ENCODE measurements around the gene TTC24.
"Not testable (repeated sequence)": the region's sequence is repeated elsewhere in the genome, so short reads cannot be mapped to it uniquely, and the experiment has no call there.

The TTC24 gene

GRCh38 chr1:156582388-156583017, 3.0 kb downstream of the TTC24 start:
- no peak for TF ChIP-seq CTCF (IDR thresholded peaks at IDR 0.05; ENCODE audit: low read depth, low read length, missing control alignments)
- no peak overlapping the region for H3K4me3 ChIP-seq (ENCODE audit: low read depth, low read length)
- no peak for DNase-seq (ENCODE audit: low read depth)
- in situ Hi-C loops (cut with HindIII; ENCODE audit: low sequenced_read_pairs) = no loop called here

GRCh38 chr1:156583821-156584622, 4.5 kb downstream of the TTC24 start:
- DNase-seq (ENCODE audit: low read depth) = peak; percentile 76
- TF ChIP-seq CTCF (IDR thresholded peaks at IDR 0.05; ENCODE audit: low read depth, low read length, missing control alignments) = peak; percentile 92
- in situ Hi-C loops (cut with HindIII; ENCODE audit: low sequenced_read_pairs) = no loop called here
- no peak overlapping the region for H3K4me3 ChIP-seq (ENCODE audit: low read depth, low read length)

DNA sequence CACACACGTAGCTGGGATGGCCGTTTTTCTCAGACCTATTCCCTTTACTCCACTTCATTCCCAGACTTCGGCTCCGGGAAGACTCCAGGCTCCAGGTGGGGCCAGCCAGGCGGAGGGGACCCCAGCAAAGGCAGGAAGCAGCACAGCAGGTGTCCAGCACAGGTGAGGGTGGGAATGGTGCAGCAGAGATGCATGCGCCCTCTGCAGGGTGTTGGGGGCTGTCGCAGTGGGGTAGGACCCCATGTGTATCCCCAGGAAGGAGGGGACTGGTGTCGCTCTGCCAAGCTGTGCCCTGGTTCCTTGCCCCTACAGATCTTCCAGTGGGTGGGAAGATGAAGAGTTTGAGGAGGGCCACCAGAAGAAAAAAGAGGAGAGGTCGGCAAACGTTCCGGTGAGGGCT, 5.3 kb downstream of the TTC24 start:
- in situ Hi-C loops (cut with HindIII; ENCODE audit: low sequenced_read_pairs) = no loop called here
- DNase-seq (ENCODE audit: low read depth) = no peak
- H3K4me3 ChIP-seq (ENCODE audit: low read depth, low read length) = no peak overlapping the region
- TF ChIP-seq CTCF (IDR thresholded peaks at IDR 0.05; ENCODE audit: low read depth, low read length, missing control alignments) = peak; percentile 27

DNA sequence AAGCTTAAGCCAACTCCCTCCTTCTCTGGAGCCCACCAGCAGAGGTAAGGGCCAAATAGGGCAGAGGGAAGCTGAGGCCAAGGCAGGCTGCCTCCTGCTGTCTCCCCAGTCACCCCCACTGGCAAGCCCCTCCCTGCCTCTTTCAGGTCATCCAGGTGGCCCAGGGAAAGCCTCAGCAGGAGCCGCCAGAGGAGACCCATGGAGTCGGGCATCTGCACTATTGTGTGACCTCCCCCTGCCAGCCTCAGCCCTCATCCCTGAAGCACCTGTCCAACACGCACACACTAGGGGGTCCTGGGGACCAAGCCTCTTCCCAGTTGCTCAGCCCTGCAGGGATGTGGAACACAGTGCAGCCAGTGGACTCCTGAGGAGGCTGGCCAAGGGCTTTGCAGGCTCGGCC, 6.8 kb downstream of the TTC24 start:
- DNase-seq (ENCODE audit: low read depth) = no peak
- no peak overlapping the region for H3K4me3 ChIP-seq (ENCODE audit: low read depth, low read length)
- TF ChIP-seq CTCF (IDR thresholded peaks at IDR 0.05; ENCODE audit: low read depth, low read length, missing control alignments) = no peak
- in situ Hi-C loops (cut with HindIII; ENCODE audit: low sequenced_read_pairs) = no loop called here

GRCh38 chr1:156586892-156587477, 7.5 kb downstream of the TTC24 start:
- no peak overlapping the region for H3K4me3 ChIP-seq (ENCODE audit: low read depth, low read length)
- in situ Hi-C loops (cut with HindIII; ENCODE audit: low sequenced_read_pairs) = no loop called here
- no peak for DNase-seq (ENCODE audit: low read depth)
- no peak for TF ChIP-seq CTCF (IDR thresholded peaks at IDR 0.05; ENCODE audit: low read depth, low read length, missing control alignments)

DNA sequence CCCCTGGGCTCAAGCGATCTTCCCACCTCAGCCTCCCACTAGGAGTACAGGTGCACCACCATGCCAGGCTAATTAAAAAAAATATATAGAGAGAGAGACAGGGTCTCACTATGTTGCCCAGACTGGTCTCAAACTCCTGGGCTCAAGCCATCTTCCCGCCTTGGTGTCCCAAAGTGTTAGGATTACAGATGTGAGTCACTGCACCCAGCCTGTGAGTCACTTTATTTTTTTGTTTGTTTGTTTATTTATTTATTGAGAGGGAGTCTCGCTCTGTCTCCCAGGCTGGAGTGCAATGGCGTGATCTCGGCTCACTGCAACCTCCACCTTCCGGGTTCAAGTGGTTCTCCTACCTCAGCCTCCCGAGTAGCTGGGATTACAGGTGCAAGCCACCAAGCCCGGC, 8.4 kb downstream of the TTC24 start:
- DNase-seq (ENCODE audit: low read depth); in situ Hi-C loops (cut with HindIII; ENCODE audit: low sequenced_read_pairs); H3K4me3 ChIP-seq (ENCODE audit: low read depth, low read length): not testable (repeated sequence)

DNA sequence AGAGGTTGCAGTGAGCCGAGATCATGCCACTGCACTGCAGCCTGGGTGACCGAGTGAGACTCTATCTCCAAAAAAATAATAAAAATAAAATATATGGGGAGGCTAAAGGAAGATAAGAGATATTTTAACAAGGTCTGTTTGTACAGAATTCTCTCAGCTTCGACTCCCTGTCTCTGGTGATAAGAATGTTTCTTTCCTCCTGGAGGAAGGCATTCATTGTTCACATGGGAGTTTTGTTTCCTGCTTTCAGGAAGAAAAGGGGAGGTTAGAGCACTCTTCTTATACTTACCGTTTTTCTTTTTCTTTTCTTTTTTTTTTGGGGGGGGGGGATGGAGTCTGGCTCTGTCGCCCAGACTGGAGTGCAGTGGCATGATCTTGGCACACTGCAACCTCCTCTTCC, 10.0 kb downstream of the TTC24 start:
- in situ Hi-C loops (cut with HindIII; ENCODE audit: low sequenced_read_pairs) = no loop called here
- H3K4me3 ChIP-seq (ENCODE audit: low read depth, low read length) = no peak overlapping the region
- TF ChIP-seq CTCF (IDR thresholded peaks at IDR 0.05; ENCODE audit: low read depth, low read length, missing control alignments) = no peak
- no peak for DNase-seq (ENCODE audit: low read depth)
